Thyroid gland (tissue), 4 donors: Measurements from ENCODE around the gene ELFN1.
"Not testable (repeated sequence)": the region's sequence is repeated elsewhere in the genome, so short reads cannot be mapped to it uniquely, and the experiment has no call there.

ENCODE experiments used
- CTCF ChIP-seq, 6 experiments: fragments of 200-600 bp in 3 of 6; fragments of 450-650 bp in 3 of 6; sonication (generic) in 3 of 6; IDR thresholded peaks; one replicate each; pipeline ENCODE4 v1.5.1; 2016 to 2019; ENCODE audit warnings: antibody characterized with exemption in 6 of 6, mild to moderate bottlenecking in 2 of 6, inconsistent platforms in 1 of 6, moderate library complexity in 1 of 6
- POLR2A ChIP-seq, 2 donors: fragments of 450-650 bp; IDR thresholded peaks; one replicate each; pipeline ENCODE4 v1.6.1; 2017; ENCODE audit warnings: antibody characterized with exemption in 2 of 2, mild to moderate bottlenecking in 2 of 2, moderate library complexity in 1 of 2

DNA sequence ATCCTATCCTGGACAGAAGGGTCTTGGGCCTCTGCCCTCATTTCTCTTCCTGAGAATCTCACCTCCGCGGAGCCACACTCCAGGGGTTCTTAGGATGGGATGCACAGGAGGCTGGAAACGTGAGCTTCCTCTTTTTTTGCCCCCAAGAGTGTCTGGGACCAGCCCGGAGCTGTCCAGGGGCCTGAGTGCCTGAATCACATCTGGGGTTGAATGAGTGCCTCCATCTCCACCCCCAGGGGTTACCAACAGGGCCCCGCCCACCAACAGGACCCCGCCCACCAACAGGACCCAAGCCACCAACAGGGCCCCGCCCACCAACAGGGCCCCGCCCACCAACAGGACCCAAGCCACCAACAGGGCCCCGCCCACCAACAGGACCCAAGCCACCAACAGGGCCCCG lies 48.8 kb downstream of the ELFN1 start:
- TF ChIP-seq CTCF, POLR2A (IDR thresholded peaks at IDR 0.05): not testable (repeated sequence)
